ENCODE measurements around the gene VKORC1L1.
"Not testable (repeated sequence)": the region's sequence is repeated elsewhere in the genome, so short reads cannot be mapped to it uniquely, and the experiment has no call there.

Gene VKORC1L1

GRCh38 chr7:65885533-65885932 is 12.7 kb downstream of the VKORC1L1 start:
- DNase-seq, result not testable (repeated sequence)

GRCh38 chr7:65888434-65889156 is 15.7 kb downstream of the VKORC1L1 start:
- DNase-seq, result not testable (repeated sequence)

- DNase-seq, result not testable (repeated sequence)
These were observed 16.8 kb downstream of the VKORC1L1 start for GRCh38 chr7:65889722-65890121.

DNA sequence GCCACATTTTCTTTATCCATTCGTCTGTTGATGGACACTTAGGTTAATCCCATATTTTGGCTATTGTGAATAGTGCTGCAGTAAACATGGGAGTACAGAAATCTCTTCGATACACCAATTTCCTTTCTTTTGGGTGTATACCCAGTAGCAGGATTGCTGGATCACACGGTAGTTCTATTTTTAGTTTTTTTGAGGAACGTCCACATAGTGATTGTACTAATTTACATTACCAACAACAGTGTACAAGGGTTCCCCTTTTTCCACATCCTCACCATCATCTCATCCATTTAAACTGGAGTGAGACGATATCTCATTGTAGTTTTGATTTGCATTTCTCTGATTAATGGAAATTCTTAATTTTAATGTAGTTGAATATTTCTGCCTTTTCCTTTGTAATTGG is 19.3 kb downstream of the VKORC1L1 start:
- DNase-seq, result no peak

DNA sequence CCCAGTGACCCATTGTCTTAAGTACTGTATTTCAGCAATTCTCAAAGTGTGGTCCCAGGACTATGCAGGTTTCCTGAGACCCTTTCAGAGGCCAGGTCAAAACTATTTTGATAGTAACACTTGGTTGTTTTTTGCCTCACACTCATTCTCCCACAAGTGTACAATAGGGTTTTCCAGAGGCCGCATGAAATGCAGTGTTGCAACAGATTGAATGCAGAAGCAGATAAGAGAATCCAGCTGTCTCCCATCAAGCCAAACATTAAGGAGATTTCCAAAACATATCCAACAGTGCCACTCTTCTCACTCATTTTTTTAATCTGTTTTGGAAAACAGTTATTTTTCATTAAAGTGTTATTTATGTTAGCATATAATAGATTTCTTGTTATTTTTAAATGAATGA is 20.0 kb downstream of the VKORC1L1 start:
- DNase-seq, result no peak

GRCh38 chr7:65896279-65896870 is 23.5 kb downstream of the VKORC1L1 start:
- DNase-seq, result no peak

DNA sequence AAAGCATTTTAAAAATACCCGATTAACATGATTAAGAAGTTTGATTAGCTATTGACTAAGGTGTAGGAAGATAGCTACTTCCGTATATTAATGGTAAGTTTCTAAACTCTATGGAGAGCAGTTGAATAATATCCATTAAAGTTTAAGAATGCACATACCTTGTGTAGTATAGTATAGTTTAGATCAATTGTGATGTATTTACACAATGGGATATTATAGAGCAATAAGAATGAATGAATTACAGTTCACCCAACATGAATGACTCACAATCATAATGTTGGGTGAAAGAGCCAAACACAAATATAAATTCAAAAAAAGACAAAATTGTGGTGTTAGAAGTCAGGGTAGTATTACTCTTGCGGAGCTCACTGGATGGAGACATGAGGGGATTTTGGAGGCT is 24.4 kb downstream of the VKORC1L1 start:
- DNase-seq, result not testable (repeated sequence)

DNA sequence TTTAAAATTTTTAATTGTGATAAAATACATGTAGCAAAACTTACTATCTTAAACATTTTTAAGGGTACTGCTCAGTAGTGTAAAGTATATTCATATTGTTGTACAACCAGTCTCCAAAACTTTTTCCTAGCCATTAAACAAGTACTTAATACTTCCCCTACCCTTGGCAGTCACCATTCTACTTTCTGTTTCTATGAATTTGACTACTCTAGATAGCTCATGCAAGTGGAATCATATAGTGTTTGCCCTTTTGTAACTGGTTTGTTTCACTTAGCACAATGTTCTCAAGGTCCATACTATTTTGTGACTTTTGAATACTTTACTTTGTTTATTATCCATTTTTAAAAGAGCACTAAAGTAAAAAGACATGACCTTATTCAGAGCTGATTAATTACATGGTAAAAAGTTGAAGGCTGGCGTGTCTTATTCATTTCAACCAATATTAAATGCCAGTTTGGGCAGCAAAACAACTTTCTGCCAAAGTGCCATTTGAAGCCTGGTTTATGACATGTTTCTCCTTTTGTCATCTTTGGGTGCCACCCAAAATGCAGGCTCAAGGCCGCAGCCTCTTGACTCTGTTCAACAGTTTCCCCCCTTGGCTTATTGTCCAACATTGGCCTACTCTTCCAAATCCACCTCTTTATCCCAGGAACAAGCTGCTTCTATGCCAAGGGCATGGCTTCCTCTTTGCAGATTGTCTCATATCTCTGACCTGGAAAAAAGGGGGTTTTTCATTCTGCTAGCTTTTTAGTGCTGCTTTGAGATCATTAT is 26.0 kb downstream of the VKORC1L1 start:
- DNase-seq, result not testable (repeated sequence)

DNA sequence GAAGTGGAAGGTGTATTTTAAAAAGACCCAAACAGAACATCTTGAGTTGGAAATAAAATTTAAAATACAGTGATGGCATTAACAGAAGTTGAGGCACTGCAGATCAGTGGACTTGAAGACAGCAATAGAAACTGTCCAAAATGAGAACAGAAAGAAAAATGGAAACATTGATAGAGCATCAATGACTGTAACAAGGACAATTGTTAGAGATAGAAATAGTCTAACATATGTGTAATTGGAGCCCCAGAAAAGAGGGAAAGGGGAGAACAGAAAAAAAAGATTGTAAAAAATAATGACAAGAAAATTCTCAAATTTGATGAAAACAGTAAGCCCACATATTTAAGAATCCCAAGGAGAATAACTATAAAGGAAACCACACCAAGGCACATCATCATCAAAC is 29.4 kb downstream of the VKORC1L1 start:
- DNase-seq, result no peak

DNA sequence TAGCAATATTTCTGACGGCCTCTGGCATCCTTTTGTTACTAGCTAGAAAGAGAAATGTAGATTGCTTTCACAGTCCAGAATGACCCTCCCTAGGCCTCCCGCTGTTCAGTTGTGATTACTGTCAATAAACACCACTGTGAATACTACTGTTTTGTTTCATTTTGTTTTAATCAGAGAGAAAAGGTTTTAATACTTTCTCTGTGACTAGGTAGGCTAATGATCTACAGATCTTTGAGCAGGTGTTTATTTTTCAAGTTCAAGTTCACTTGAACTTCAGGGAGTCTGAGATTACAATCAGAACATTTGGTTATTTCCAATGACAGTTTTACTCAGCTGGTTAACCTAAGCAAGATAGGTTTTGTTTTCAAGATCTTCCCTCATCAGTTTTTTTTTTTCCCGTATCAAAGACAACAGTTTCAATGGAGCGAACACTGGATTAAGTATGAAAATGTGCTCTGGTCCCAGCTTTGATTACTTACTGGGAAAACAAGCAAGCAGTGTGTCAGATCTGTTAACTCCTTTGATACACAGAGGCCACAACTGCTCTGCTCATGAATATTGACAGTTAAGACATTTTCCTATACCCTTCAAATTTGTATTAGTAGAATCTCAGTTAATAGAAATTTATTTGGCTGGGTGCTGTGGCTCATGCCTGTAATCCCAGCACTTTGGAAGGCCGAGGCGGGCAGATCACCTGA is 34.8 kb downstream of the VKORC1L1 start:
- DNase-seq, result no peak

GRCh38 chr7:65910237-65910636 is 37.4 kb downstream of the VKORC1L1 start:
- no peak for DNase-seq

- no peak for DNase-seq
These were observed 39.4 kb downstream of the VKORC1L1 start for GRCh38 chr7:65912237-65912636.

- no peak for DNase-seq
These were observed 43.2 kb downstream of the VKORC1L1 start for GRCh38 chr7:65915921-65916657.

- DNase-seq, result no peak
These were observed 50.4 kb downstream of the VKORC1L1 start for GRCh38 chr7:65923316-65923715.

- no peak for DNase-seq
These were observed 51.3 kb downstream of the VKORC1L1 start for GRCh38 chr7:65924193-65924592.

- DNase-seq, result no peak
These were observed 52.2 kb downstream of the VKORC1L1 start for GRCh38 chr7:65925040-65925439.

- no peak for DNase-seq
These were observed 53.7 kb downstream of the VKORC1L1 start for GRCh38 chr7:65926588-65926987.

GRCh38 chr7:65927489-65928448 is 54.9 kb downstream of the VKORC1L1 start:
- DNase-seq, result no peak

DNA sequence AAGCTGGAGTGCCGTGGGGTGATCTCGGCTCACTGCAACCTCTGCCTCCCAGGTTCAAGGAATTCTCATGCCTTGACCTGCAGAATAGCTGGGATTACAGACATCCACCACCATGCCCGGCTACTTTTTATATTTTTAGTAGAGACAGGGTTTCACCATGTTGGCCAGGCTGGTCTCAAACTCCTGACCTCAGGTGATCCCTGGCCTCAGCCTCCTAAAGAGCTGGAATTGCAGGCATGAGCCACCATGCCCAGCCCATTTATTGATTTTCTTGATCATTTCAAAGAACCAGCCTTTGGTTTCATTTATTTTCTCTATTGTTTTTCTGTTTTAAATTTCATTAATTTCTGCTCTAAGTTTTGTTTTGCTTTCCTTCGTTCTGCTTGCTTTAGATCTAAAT is 58.8 kb downstream of the VKORC1L1 start:
- no peak for DNase-seq

GRCh38 chr7:65937296-65937695 is 64.4 kb downstream of the VKORC1L1 start:
- DNase-seq, result no peak

- no peak for DNase-seq
These were observed 65.5 kb downstream of the VKORC1L1 start for GRCh38 chr7:65938336-65938895.
